HG02588 (cell line): ENCODE data around the gene OR2A2.
"Not testable (repeated sequence)": the region's sequence is repeated elsewhere in the genome, so short reads cannot be mapped to it uniquely, and the experiment has no call there.

Experiments used
- ATAC-seq: cut with Tn5 transposase; IDR thresholded peaks from one replicate; pipeline ENCODE4 v1.9.1; 2021; ENCODE audit warnings: mild to moderate bottlenecking, moderate library complexity; ENCODE audit not compliant: unreplicated experiment

OR2A2 gene

GRCh38 chr7:144109283-144109682 lies at the start of gene OR2A2:
OR2A2 (plus strand) TSS chr7:144109583; CDS start chr7:144109583, 0 bp downstream.
- ATAC-seq, result no peak

DNA sequence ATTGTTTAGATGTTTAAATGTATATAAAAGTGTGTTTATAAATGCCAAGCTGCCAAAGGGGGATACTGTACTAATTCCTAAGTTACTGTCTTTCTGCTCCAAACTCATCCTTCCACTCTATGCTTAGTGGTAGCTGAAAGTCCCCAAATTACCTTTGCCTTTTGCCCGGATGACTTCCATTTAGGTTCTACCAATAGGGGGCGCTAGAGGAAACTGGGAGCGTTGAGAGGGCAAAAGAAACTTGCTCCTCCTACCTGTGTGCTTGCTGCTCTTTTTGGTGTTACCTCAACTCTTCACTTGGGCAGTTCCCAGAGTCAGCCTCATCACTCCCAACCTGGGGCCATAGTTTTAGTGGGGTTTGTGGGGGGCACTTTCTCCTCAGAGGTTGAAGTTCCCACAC lies 45.7 kb upstream of the OR2A2 start:
- ATAC-seq, result no peak

GRCh38 chr7:144069511-144069910 lies 39.9 kb upstream of the OR2A2 start, which contains the start of gene OR2A25:
OR2A25 (plus strand) TSS chr7:144069811; CDS start chr7:144074220, 4,409 bp downstream.
- no peak for ATAC-seq

- ATAC-seq, result no peak
These were observed 39.4 kb upstream of the OR2A2 start for GRCh38 chr7:144069953-144070352.

DNA sequence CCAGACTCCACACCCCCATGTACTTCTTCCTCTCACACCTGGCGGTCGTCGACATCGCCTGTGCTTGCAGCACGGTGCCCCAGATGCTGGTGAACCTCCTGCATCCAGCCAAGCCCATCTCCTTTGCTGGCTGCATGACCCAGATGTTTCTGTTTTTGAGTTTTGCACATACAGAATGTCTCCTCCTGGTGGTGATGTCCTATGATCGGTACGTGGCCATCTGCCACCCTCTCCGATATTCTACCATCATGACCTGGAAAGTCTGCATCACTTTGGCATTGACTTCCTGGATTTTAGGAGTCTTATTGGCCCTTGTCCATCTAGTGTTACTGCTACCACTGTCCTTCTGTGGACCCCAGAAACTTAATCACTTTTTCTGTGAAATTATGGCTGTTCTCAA lies 35.0 kb upstream of the OR2A2 start:
- ATAC-seq, result no peak

GRCh38 chr7:144085978-144086377 lies 23.4 kb upstream of the OR2A2 start, which contains the start of gene OR2A12:
OR2A12 (plus strand) TSS chr7:144086278; CDS start chr7:144095108, 8,830 bp downstream.
- ATAC-seq, result no peak

- ATAC-seq, result no peak
These were observed 22.7 kb upstream of the OR2A2 start for GRCh38 chr7:144086730-144087129.

- no peak for ATAC-seq
These were observed 22.2 kb upstream of the OR2A2 start for GRCh38 chr7:144087230-144087629.

GRCh38 chr7:144090667-144091066 lies 18.7 kb upstream of the OR2A2 start:
- ATAC-seq, result no peak

GRCh38 chr7:144098776-144099175 lies 10.6 kb upstream of the OR2A2 start:
- no peak for ATAC-seq

- no peak for ATAC-seq
These were observed 8.8 kb upstream of the OR2A2 start for GRCh38 chr7:144100607-144101006.

DNA sequence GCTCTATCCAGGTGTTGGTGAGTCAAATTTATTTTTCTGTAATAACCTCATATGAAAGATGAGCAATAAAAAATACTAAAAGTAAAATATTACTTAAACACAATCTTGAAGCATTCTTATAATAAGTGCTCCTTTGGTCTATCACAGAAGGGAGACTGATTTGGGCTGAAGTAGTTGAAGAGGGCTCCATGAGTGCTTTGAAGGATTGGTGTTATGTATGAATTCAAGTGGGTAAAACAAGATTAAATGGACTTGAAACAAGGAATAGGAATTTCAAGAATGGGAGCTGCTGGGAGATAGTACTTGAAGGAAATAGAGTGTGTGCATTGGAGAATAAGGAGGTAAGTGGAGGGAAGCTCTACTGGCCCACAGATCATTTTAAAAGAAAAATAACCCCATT lies 7.3 kb upstream of the OR2A2 start:
- ATAC-seq, result no peak

DNA sequence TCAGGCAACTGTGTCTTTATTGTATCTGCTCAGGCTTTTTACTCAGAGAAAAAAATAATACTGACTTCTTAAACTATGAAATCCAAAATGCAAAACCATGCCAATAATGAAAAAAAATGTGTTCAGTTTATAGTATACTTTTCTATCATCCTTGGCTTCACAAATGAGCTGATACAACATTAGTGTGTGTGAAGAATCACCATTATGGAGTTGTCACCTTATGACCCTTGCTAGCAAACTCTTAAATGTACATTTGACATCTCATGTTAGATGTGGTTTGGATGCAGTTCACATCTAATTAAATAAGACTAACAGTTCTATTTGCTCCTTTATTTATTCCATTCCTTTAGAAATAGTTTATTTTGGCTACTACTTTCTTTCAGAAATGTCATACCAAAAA lies 4.2 kb upstream of the OR2A2 start:
- no peak for ATAC-seq

DNA sequence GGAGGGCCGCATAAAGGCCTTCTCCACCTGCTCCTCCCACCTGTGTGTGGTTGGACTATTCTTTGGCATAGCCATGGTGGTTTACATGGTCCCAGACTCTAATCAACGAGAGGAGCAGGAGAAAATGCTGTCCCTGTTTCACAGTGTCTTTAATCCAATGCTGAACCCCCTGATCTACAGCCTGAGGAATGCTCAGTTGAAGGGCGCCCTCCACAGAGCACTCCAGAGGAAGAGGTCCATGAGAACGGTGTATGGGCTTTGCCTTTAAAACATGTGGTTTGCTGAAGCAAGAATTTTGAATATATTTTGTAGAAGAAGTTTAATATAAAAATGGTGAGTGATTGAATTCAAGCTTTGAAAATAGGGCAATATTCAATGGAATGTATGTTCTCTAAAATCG lies 889 bp downstream of the OR2A2 start:
- no peak for ATAC-seq

DNA sequence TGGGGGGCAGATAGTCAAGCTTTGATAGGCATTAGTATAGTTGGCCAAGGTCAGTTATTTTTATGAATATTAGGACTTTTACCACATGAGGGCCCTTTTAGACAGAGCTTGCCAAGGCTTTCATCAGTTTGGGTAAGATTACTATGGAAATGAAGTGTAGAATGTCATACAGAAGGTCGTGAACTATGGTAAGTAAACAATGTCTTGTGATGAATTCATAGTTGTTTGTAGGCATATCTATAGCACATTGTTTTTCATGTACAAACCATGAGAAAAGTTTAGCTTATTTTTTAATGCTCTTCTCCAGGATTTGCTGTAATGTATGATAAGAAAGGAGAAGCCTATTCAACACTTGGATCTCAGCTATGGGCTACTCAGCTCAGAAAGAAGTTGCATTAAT lies 4.3 kb downstream of the OR2A2 start:
- no peak for ATAC-seq

- no peak for ATAC-seq
These were observed 9.0 kb downstream of the OR2A2 start for GRCh38 chr7:144118341-144118740.

DNA sequence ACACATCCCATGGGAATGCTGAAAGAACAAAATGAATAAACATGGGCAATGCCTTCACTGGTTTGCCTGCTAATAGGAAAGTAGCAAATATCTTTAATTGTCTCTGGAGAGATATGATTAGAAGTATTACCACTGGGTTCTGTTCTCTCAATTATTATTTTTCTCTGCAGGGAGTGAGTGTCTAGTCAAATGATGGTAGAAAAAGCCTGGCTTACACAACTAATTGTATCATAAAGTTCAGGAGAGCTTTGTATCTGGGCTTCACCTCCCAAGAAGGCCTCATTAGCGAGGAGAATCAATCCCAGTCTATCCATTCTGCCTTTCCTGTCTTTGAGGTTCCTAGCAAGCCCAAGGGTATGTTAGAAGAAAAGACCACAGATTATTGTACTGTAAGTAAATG lies 13.5 kb downstream of the OR2A2 start, which contains the start of gene OR2A14:
OR2A14 (plus strand) TSS at position 301 of the 400 bp plus-strand sequence. CDS start 5,937 bp downstream, outside the sequence.
- ATAC-seq, result no peak

- peak; percentile 100 for ATAC-seq
These were observed 18.4 kb downstream of the OR2A2 start for GRCh38 chr7:144127714-144128334.

DNA sequence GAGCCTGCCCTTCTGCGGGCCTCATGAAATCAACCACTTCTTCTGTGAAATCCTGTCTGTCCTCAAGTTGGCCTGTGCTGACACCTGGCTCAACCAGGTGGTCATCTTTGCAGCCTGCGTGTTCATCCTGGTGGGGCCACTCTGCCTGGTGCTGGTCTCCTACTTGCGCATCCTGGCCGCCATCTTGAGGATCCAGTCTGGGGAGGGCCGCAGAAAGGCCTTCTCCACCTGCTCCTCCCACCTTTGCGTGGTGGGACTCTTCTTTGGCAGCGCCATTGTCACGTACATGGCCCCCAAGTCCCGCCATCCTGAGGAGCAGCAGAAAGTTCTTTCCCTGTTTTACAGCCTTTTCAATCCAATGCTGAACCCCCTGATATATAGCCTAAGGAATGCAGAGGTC lies 20.2 kb downstream of the OR2A2 start:
- ATAC-seq, result not testable (repeated sequence)

- no peak for ATAC-seq
These were observed 21.3 kb downstream of the OR2A2 start for GRCh38 chr7:144130730-144131129.

GRCh38 chr7:144132262-144132661 lies 22.9 kb downstream of the OR2A2 start:
- ATAC-seq, result no peak

GRCh38 chr7:144133307-144133706 lies 23.9 kb downstream of the OR2A2 start:
- ATAC-seq, result no peak

- no peak for ATAC-seq
These were observed 24.7 kb downstream of the OR2A2 start for GRCh38 chr7:144134116-144134515.
